HEK293T (cell line): ENCODE data around the gene SPNS2.

ENCODE experiments used
- CTCF ChIA-PET: fragments of 350-600 bp; formaldehyde crosslinking; extraction: SDS; loops from one replicate; lab custom pipeline; 2021; ENCODE audit warnings: antibody characterized with exemption, inconsistent platforms; lab: Yijun Ruan, JAX
- POLR2A ChIA-PET: fragments of 350-600 bp; formaldehyde crosslinking; extraction: SDS; loops from one replicate; lab custom pipeline; 2020; ENCODE audit warnings: antibody characterized with exemption, inconsistent platforms; lab: Yijun Ruan, JAX
- DNase-seq: peaks from one replicate; pipeline ENCODE4 v3.0.0; 2012; ENCODE audit warnings: mixed read lengths; ENCODE audit errors: extremely low spot score
- ARNT ChIP-seq: fragments of 450-650 bp; IDR thresholded peaks from 2 replicates; pipeline ENCODE4 v1.6.1; 2017; ENCODE audit warnings: mild to moderate bottlenecking
- BHLHE40 ChIP-seq: fragments of 450-650 bp; IDR thresholded peaks from 2 replicates; pipeline ENCODE4 v1.6.1; 2016; ENCODE audit warnings: mild to moderate bottlenecking, moderate library complexity, borderline replicate concordance
- CTBP1 ChIP-seq: fragments of 450-650 bp; IDR thresholded peaks from 2 replicates; pipeline ENCODE4 v1.6.1; 2016; ENCODE audit warnings: borderline replicate concordance
- ELF4 ChIP-seq: fragments of 450-650 bp; IDR thresholded peaks from 2 replicates; pipeline ENCODE4 v1.6.1; 2017; ENCODE audit warnings: antibody characterized with exemption
- FOXA1 ChIP-seq: fragments of 450-650 bp; IDR thresholded peaks from 2 replicates; pipeline ENCODE4 v1.6.1; 2016; ENCODE audit warnings: mild to moderate bottlenecking
- FOXK2 ChIP-seq: fragments of 450-650 bp; IDR thresholded peaks from 2 replicates; pipeline ENCODE4 v1.6.1; 2016; ENCODE audit warnings: mild to moderate bottlenecking
- FOXM1 ChIP-seq: fragments of 450-650 bp; IDR thresholded peaks from 2 replicates; pipeline ENCODE4 v1.6.1; 2017; ENCODE audit warnings: mild to moderate bottlenecking, borderline replicate concordance
- HDGF ChIP-seq: fragments of 450-650 bp; IDR thresholded peaks from 2 replicates; pipeline ENCODE4 v1.6.1; 2017; ENCODE audit warnings: antibody characterized with exemption, borderline replicate concordance
- L3MBTL2 ChIP-seq: fragments of 450-650 bp; conservative IDR thresholded peaks from 2 replicates; pipeline ENCODE4 v1.6.1; 2016; ENCODE audit warnings: mild to moderate bottlenecking
- LEF1 ChIP-seq: fragments of 450-650 bp; IDR thresholded peaks from 2 replicates; pipeline ENCODE4 v1.6.1; 2017; ENCODE audit warnings: mild to moderate bottlenecking, borderline replicate concordance
- NFRKB ChIP-seq: fragments of 450-650 bp; IDR thresholded peaks from 2 replicates; pipeline ENCODE4 v1.6.1; 2016; ENCODE audit warnings: mild to moderate bottlenecking, moderate library complexity
- PKNOX1 ChIP-seq: fragments of 450-650 bp; IDR thresholded peaks from 2 replicates; pipeline ENCODE4 v1.6.1; 2016
- SP1 ChIP-seq: fragments of 450-650 bp; IDR thresholded peaks from 2 replicates; pipeline ENCODE4 v1.6.1; 2017
- SUZ12 ChIP-seq: fragments of 450-650 bp; IDR thresholded peaks from 2 replicates; pipeline ENCODE4 v1.6.1; 2016; ENCODE audit warnings: mild to moderate bottlenecking
- TARDBP ChIP-seq: fragments of 450-650 bp; IDR thresholded peaks from 2 replicates; pipeline ENCODE4 v1.6.1; 2016
- ZNF384 ChIP-seq: fragments of 450-650 bp; IDR thresholded peaks from 2 replicates; pipeline ENCODE4 v1.6.1; 2016

The SPNS2 gene

GRCh38 chr17:4539576-4540223, 41.0 kb downstream of the SPNS2 start:
- TF ChIP-seq FOXA1 (no peak), FOXK2 (no peak), TARDBP (no peak), ELF4 (no peak), PKNOX1 (no peak), L3MBTL2 (no peak), ZNF384 (no peak), LEF1 (no peak), ARNT (no peak), FOXM1 (no peak), BHLHE40 (no peak), HDGF (no peak), CTBP1 (no peak), SP1 (no peak), SUZ12 (no peak)
- ChIA-PET POLR2A (interaction anchor here (1.0 to 3.7 kb wide), 2 partner anchors 12 to 15 kb away, joined by 4 to 22 read pairs; partner anchors contain the start of gene MYBBP1A), CTCF (no interaction called here)
- no peak for DNase-seq

GRCh38 chr17:4540224-4540651, 41.6 kb downstream of the SPNS2 start:
- ChIA-PET CTCF (interaction anchor here (1.5 kb wide), 1 partner anchor 119 kb away, joined by 5 read pairs; no protein-coding TSS in a partner anchor), POLR2A (interaction anchor here (3.7 kb wide), 1 partner anchor 14 kb away, joined by 22 read pairs; the partner anchor contains the start of gene MYBBP1A)
- DNase-seq, result no peak
- TF ChIP-seq ELF4, result no peak
- TF ChIP-seq SP1, result no peak
- TF ChIP-seq CTBP1, result no peak
- TF ChIP-seq L3MBTL2, result no peak
- no peak for TF ChIP-seq FOXM1
- TF ChIP-seq HDGF, result no peak
- no peak for TF ChIP-seq ARNT
- no peak for TF ChIP-seq PKNOX1
- TF ChIP-seq TARDBP, result no peak
- TF ChIP-seq FOXA1, result no peak
- no peak for TF ChIP-seq LEF1
- TF ChIP-seq BHLHE40, result no peak
- no peak for TF ChIP-seq FOXK2
- TF ChIP-seq NFRKB, result no peak

GRCh38 chr17:4540687-4541327, 42.1 kb downstream of the SPNS2 start:
- DNase-seq, result no peak
- ChIA-PET CTCF (interaction anchor here (1.5 kb wide), 1 partner anchor 120 kb away, joined by 5 read pairs; no protein-coding TSS in a partner anchor), POLR2A (interaction anchor here (1.8 kb wide), 1 partner anchor 13 kb away, joined by 5 read pairs; no protein-coding TSS in a partner anchor)
- TF ChIP-seq ELF4, result no peak
- TF ChIP-seq TARDBP, result no peak
- TF ChIP-seq ARNT, result no peak
- no peak for TF ChIP-seq SP1
- no peak for TF ChIP-seq LEF1
- TF ChIP-seq CTBP1, result no peak
- no peak for TF ChIP-seq BHLHE40
- TF ChIP-seq PKNOX1, result no peak
- no peak for TF ChIP-seq ZNF384
- TF ChIP-seq FOXM1, result no peak
- TF ChIP-seq FOXK2, result no peak
- no peak for TF ChIP-seq HDGF
- no peak for TF ChIP-seq L3MBTL2
- TF ChIP-seq NFRKB, result no peak
- no peak for TF ChIP-seq SUZ12
- no peak for TF ChIP-seq FOXA1

- TF ChIP-seq BHLHE40 (no peak), SUZ12 (no peak), ARNT (no peak), L3MBTL2 (no peak)
- POLR2A ChIA-PET, result interaction anchor here (1.8 kb wide), 1 partner anchor 12 kb away, joined by 5 read pairs; no protein-coding TSS in a partner anchor
- CTCF ChIA-PET, result interaction anchor here (1.5 kb wide), 1 partner anchor 121 kb away, joined by 5 read pairs; no protein-coding TSS in a partner anchor
- no peak for DNase-seq
Measured at GRCh38 chr17:4541328-4542002, 42.8 kb downstream of the SPNS2 start.

GRCh38 chr17:4542003-4542725, 43.5 kb downstream of the SPNS2 start:
- ChIA-PET POLR2A (interaction anchor here (1.8 kb wide), 1 partner anchor 12 kb away, joined by 5 read pairs; no protein-coding TSS in a partner anchor), CTCF (no interaction called here)
- TF ChIP-seq BHLHE40 (no peak), PKNOX1 (no peak), HDGF (no peak), SP1 (no peak), ELF4 (no peak), TARDBP (no peak), FOXA1 (no peak), L3MBTL2 (no peak), ZNF384 (no peak), FOXM1 (no peak), FOXK2 (no peak), NFRKB (no peak), CTBP1 (no peak), ARNT (no peak), LEF1 (no peak), SUZ12 (no peak)
- DNase-seq, result no peak
